GM18870 (cell line): ENCODE measurements around the gene ZNF414.
"Not testable (repeated sequence)": the region's sequence is repeated elsewhere in the genome, so short reads cannot be mapped to it uniquely, and the experiment has no call there.

Experiments used
- ATAC-seq: cut with Tn5 transposase; IDR thresholded peaks from one replicate; pipeline ENCODE4 v1.9.1; 2021; ENCODE audit warnings: moderate library complexity; ENCODE audit not compliant: unreplicated experiment

The ZNF414 gene

DNA sequence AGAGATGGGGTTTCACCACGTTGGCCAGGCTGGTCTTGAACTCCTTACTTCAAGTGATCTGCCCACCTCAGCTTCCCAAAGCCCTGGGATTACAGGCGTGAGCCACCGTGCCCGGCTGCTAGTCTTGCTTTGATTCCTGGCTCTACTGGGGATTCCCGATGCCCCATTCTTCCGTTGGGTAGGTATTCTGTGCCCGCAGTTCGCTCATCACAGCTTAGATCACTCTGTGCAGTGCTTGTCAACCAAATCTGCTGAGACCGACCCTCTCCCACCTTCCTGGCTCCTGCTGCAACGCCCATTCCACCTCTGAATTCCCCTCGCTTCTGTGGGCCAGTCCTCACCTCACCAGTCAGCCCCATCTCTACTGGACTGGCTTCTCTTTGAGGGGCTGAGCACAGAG lies 4.6 kb upstream of the ZNF414 start:
- ATAC-seq, result no peak

DNA sequence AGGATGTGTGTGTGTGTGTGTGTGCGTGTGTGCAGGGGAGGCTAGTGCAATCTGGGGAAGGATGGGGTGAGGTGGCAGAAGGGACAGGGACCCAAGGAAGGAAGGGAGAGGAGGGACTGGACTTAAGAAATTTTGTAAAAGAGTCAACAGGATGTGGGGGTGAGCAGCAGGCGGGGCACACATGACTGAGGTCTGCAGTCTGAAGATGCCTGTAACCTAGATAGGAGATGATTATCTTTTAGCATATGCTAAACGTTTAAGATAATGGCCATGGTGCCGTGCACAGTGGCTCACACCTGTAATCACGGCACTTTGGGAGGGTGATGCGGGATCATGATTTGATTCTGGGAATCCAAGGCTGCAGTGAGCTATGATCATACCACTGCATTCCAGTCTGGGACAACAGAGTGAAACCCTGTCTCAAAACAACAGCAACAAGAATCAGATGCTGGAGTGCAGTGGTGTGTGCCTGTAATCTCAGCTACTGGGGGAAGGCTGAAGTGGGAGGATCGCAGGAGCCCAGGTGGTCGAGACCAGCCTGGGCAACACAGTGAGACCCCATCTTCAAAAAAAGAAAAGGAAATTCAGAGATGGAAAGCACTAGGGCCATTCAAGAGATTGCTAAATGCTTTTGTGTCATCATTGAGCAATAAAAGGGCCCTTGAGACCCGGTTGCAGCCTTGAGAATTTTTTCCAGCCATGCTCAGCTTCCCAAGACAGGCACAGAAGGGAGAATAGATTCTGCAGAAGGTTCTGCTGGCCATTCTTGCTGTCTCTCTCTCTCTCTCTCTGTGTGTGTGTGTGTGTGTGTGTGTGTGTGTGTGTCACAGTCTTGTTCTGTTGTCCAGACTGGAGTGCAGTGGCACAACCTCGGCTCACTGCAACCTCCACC lies 3.8 kb upstream of the ZNF414 start:
- no peak for ATAC-seq

- no peak for ATAC-seq
Observed at GRCh38 chr19:8515317-8515716, 1.4 kb upstream of the ZNF414 start.

DNA sequence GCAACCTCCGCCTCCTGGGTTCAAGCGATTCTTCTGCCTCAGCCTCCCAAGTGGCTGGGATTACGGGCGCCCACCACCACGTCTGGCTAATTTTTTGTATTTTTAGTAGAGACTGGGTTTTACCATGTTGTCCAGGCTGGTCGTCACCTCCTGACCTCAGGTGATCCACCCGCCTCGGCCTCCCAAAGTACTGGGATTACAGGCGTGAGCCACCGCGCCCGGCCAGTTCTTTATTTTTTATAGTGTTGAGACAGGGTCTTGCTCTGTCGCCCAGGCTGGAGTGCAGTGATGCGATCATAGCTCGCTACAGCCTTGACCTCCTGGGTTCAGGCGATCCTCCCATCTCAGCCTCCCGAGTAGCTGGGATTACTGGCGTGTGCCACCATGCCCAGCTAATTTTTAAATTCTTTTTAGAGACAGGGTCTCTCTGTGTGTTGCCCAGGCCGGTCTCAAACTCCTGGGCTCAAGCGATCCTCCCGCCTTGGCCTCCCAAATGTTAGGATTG lies 590 bp upstream of the ZNF414 start:
- not testable (repeated sequence) for ATAC-seq

GRCh38 chr19:8513036-8513686 lies 806 bp downstream of the ZNF414 start:
- no peak for ATAC-seq

DNA sequence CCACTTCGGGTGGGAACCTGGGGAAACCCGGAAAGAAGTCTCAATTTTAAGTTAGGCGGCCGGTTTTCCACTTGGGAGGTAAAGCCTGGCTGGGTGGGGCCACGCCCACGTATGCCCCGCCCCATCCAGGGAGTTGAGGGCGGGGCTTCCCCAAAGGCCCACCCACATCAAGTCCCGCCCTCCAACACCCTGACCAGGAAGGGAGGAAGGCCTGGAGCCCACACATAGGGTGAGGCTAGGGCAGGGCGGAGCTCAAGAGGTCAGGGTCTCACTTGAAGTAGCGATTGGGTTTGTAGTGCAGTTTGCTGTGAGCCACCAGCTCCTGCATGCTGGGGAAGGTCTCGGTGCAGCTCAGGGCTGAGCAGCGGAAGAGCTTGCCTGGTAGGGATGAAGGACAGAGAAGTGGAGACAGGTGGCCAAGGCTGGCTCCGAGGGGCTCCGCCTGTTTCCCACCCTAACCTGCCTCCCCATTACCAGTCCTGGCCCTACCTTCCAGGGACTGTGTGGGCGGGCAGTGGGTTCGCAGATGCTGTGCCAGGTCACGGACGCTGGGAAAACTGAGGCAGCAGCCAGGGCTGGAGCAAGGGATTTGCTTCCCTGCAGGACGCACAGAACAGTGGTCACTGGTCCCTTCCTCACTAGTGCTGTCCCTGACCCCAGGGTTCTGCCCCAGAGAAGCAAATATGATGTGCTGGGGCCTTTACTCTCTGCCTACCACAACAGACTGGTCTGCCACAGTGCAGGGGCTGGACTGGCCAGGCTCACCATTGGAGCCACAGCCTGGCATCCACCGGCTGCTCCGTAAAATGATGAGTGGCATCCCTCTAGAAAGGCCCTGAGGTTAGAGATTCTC lies 1.6 kb downstream of the ZNF414 start:
- no peak for ATAC-seq

DNA sequence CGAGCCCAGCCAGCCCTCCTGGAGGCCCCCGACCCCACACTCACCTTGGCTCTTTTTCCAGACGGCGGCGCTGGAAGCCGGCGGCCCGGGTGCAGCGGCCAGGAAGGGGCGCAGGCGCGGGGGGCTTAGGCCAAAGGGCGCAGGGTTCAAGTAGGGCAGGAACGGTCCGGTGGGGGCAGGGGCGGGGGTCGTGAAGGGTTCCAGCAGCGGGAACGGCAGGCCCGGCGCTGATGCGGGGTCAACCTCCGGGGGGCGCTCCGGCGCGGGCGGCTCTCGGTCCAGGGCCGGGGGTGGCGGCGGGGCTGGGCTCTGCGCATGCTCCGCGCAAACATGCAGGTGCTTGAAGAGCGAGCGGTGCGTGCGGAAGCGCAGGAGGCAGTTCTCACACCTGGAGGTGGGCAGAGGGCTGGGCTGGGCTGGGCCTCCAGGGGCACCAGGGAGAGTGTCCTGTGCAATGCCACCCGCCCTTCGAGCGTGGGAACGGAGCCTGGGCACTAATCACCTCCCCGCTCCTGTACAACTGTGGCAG lies 2.3 kb downstream of the ZNF414 start:
- no peak for ATAC-seq

DNA sequence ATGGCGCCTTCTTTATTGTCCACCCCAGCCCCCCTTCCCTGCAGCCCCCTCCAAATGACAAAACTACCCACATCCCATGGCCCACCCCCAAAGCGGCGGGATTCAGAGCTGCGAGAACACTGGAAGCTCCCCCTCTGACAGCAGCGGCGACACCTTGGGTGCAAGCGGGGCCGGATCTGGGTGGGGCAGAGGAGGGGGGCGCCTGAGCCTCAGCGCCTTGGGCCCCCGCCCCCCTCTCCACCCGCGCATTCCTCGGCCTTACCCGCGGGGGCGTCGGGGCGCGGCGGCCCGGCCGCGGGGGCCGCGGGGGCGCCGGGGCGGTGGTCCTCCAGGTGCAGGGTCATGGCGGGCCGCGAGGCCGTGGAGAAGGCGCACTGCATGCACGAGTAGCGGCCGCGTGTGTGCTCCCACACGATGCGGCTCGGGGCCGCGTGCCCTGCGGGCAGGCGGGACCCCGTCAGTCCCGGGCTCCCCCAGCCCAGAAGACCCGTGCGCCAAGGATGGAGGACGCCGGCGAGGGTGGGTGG lies 3.3 kb downstream of the ZNF414 start:
- ATAC-seq, result no peak

DNA sequence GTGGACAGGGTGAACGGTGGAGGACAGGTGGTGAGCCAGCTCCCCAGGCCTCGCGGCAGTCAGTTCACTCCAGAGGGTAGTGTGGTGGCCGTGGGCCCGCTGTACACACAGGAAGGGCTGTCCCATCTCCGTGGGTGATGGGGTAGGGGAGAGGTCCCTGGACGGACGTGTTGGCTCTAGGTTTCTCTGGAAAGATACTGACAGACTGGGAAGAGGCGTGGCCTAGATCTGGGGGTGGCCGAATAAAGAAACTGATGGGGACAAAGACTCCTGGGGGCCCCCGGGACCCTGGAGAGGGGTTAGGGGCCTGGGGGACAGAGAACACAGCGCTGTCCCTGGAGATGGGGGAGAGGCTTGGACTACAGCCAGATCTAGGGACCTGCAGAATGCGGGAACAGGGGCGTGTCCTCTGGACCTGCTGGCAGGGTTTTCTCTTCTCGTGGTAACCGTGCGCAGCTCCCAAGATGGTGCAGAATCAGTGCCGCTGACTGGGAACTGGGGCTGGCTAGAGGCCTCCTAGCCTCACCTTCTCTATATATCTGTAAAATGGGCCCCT lies 7.5 kb downstream of the ZNF414 start:
- no peak for ATAC-seq

DNA sequence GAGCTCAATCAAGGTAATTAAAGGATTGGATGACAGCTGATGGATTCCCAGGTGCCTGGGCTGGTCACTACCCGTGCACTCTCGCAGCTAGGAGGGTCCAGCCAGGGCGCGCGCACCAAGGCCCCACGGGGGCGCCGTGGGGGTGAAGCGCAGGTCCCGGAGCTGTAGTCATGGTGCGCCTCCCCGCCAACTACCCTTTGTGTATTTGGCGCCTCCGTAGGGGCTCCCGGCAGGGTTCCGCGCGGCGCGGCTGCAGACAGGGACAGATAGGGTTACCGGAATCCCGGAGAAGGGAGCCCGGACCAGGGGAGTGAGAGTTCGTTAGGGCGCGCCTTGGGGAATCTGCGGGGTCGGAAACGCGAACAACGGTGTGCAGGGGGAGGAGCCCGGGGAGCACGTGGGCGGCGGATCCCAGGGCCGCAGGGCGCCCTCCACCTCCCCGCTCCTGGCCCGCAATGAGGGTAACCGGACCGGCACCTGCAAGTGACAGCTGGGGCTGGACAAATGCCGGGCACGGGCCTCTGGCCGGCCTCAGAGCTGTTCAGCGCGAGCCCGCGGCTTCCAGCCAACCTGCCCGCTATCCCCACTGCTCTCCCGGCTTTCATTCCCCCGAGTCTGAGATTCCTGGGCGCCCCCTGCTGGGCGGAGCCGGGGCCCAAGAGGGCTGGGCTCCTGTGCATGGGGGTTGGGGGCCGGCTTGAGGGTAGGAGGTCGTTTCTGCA lies 8.1 kb downstream of the ZNF414 start:
- no peak for ATAC-seq

GRCh38 chr19:8504919-8505318 lies 9.0 kb downstream of the ZNF414 start:
- ATAC-seq, result no peak

DNA sequence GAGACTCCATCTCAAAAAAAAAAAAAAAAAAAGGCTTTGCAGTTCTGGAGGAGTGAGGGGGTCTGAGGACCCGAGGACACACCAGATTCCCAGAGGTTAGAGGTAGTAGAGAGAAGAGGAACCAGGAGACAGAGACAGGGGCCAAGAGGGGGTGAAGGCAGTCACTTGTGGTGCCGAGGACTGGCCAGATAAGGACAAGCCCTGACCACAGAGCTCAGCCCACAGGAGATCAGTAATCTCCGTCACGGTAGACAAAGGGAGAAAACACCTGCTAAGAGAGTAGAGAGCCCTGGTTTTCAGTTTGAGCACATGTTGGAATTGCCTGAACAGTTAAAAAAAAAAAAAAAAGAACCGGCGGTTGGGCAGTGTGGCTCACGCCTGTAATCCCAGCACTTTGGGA lies 9.8 kb downstream of the ZNF414 start:
- ATAC-seq, result no peak

GRCh38 chr19:8503510-8503909 lies 10.5 kb downstream of the ZNF414 start:
- ATAC-seq, result no peak

DNA sequence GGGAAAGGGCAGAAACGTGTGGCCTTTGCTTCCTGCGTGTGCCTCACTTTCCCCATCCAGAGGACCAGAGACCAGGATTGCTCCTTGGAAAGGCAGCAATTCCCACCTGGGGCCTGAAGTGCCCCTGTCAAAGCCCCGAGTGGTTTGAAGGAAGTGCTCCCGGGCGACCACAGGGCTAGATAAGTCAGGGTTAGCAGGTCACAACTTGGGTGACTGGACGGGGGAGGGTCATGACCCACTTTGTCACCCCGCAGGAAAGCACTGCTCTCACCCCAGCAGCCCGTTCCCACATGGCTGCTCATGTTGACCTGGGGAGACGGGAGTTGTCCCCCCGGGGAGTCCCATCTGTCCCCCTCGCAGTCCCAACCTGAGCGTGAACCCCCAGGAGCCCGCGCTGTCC lies 12.0 kb downstream of the ZNF414 start:
- no peak for ATAC-seq

DNA sequence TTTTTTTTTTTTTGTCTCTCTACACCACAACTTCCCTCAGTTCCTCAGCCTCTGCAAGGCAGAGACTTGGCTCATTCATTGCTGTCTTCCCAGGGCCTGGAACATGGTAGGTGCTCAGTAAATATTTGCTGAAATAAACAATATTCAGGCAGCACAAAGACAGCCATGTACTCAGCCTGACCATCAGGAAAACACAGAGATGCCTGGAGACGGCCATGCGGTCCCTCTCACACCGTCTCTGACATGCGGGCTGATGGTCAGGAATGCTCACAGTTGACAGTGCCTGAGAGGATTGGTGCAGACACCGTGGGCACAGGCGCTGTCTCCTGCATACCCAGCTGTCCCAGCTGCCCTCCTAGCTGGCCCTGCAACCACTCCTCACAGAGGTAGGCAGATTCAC lies 12.5 kb downstream of the ZNF414 start:
- no peak for ATAC-seq

DNA sequence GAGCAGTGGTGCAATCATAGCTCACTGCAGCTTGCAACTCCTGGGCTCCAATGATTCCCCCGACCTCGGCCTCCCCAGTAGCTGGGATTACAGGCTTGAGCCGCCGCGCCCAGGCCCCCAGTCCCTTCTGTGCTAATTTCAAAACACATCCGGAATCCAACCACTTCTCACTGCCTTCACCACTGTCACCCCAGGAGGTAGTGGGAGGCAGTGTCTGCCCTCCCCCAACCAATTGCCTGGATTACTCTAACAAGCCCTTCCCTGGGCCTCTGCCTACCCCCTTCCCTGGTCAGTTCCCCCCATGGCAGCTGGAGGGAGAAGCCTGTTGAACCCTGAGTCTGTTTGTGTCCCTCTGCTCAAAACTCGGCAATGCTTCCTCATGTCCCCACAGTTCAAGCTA lies 13.8 kb downstream of the ZNF414 start:
- ATAC-seq, result no peak

DNA sequence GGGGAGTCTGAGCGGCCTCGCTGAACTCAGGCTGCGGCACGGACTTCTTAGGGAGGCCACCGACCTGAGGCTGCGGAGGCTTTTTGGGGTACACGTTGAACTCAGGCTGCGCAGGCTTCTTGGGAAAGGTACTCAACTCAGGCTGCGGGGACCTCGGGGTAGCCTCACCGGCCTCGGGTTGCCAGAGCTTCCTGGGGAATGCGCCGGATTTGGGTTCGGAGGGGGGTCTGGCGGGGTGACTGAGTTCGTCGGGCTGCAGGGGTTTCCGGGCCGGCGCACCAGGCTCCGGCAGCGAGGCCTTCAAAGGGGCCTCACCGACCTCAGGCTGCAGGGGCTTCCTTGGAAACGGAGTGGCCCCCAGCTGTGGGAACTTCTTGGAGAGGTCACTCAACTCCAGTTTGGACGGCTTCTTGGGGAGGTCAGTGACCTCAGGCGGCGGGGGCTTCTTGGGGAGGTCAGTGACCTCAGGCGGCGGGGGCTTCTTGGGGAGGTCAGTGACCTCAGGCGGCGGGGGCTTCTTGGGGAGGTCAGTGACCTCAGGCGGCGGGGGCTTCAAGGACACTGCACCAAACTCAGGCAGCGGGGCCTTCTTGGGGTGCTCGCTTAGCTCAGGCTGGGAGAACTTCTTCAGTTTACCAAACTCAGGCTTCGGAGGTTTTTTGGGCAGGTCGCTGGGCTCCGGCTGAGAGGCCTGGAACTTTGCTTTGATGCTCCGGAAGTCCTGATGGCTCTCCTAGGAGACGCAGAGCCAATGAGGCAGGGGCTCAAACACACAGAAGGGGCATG lies 14.7 kb downstream of the ZNF414 start:
- no peak for ATAC-seq

DNA sequence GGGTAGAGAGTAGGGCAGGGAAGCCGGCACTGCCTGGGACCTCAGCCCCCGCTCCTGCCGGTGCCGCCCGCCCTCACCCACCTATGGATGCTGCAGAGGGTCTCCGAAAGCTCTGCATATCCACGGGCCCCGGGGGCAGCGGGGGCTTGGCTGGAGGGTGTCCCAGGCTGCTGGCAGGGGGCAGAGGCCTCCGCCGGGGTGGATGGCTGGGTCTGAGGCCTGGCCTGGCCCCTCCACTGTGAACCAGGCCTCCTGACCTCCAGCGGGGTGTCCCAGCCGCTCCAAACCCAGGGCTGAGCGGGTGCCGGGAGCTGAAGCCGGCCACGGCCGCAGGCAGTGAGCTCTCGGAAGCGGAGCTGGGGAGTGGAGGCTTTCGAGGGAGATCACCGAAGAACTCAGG lies 15.7 kb downstream of the ZNF414 start:
- ATAC-seq, result no peak

GRCh38 chr19:8494158-8494557 lies 19.8 kb downstream of the ZNF414 start:
- ATAC-seq, result no peak
